ENCODE results near the gene TRIM49D1. TPM values are rescaled to one million over a fixed set of nuclear protein-coding genes. Genes with fewer than 3 reads are reported as not detected.
"Not testable (repeated sequence)": the region's sequence is repeated elsewhere in the genome, so short reads cannot be mapped to it uniquely, and the experiment has no call there.

TRIM49D1 gene, protein sequence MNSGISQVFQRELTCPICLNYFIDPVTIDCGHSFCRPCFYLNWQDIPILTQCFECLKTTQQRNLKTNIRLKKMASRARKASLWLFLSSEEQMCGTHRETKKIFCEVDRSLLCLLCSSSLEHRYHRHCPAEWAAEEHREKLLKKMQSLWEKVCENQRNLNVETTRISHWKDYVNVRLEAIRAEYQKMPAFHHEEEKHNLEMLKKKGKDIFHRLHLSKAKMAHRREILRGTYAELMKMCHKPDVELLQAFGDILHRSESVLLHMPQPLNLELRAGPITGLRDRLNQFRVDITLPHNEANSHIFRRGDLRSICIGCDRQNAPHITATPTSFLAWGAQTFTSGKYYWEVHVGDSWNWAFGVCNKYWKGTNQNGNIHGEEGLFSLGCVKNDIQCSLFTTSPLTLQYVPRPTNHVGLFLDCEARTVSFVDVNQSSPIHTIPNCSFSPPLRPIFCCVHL
- not detected for total RNA-seq

DNA sequence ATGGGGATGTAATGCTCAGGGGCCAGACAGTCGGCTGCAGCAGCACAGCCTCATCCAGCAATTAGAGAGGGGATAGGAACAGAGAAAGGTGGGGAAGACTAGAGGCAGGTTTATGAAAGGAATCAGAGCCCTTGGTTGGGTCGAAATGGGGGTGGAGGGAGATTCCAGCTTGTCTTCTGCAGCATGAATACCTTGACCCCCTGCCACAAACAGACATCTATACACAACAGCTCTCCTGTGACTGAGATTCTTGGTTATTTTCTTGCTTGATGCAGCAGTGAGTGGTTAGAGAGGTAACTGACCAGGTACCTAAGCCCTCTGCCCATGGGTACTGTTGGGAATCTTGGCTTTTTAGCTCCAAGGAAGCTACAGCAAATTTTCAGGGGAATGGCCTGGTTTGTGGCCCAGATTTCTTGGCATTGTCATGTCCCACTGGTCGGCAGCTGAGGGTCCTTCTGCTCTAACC, at the start of gene TRIM49D1:
TSS of gene TRIM49D1 (minus strand) at position 51 of the 466 bp plus-strand sequence. CDS start 4,535 bp downstream, outside the sequence.
- ATAC-seq: no peak

DNA sequence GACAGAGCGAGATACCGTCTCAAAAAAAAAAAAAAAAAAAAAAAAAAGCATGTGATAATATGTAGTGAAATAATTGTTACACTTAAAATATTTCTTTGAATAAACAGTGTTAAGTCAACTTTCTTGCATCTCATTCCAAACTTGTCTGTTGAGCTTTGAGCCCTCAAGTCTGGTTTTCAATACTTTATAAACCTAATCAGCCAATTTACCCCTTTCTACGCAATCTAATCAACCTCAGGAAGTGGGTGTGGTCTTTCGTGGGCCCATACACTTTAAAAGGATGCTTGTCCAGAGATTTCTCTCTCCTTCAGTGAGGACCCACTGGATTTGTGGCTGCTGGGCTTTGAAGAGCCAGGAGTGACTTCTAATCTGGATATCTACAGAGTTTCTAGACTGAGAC, 43.7 kb upstream of the TRIM49D1 start, which contains the start of gene TRIM64:
TSS of gene TRIM64 (plus strand) at position 301 of the 400 bp plus-strand sequence. CDS start 2,467 bp downstream, outside the sequence.
- ATAC-seq: not testable (repeated sequence)

More for the DNA sequence above, at the start of gene TRIM49D1:
- no peak for DNase-seq (ENCODE audit: low spot score)

DNA sequence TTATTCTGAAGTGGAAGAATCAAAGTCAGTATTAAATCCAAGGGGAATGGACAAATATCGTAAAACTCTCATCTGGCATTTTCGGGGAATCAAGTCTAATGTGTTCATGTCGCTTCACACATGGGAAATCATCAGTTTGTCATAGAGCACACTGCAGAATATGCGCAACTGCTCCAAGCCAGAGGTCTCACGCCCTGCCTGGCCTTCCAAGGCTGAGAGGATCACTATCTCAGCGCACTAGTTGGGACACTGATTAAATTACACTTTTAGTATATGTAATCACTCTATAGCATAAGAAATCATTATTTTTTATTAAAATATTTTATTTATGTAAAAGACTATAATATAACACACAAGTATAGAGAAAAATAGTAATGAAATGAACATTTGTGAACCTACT, 38.8 kb upstream of the TRIM49D1 start:
- not testable (repeated sequence) for DNase-seq (ENCODE audit: low spot score); ATAC-seq

More for the DNA sequence above, 43.7 kb upstream of the TRIM49D1 start, which contains the start of gene TRIM64:
- DNase-seq (ENCODE audit: low spot score): not testable (repeated sequence)

DNA sequence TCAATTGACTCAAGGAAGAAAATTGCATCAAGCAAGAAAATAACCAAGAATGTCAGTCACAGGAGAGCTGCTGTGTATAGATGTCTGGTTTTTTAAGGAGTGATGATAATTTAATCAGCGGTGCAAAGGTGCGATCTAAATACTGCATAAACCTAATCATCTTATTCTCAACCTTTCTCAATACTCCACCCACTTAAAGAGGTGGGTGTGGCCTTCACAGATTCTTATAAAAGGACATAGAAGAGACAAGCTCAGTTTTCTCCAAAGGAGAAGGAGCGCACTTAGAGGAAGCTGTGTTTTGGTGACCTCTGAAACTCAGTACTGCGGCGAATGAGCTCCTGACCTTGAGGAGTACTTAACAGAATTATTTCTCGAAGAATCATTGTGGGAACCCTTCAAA, 1.7 kb upstream of the TRIM49D1 start, which contains the start of gene TRIM49D2:
TSS of gene TRIM49D2 (plus strand) at position 301 of the 400 bp plus-strand sequence. CDS start 2,698 bp downstream, outside the sequence.
- not testable (repeated sequence) for DNase-seq (ENCODE audit: low spot score); ATAC-seq

DNA sequence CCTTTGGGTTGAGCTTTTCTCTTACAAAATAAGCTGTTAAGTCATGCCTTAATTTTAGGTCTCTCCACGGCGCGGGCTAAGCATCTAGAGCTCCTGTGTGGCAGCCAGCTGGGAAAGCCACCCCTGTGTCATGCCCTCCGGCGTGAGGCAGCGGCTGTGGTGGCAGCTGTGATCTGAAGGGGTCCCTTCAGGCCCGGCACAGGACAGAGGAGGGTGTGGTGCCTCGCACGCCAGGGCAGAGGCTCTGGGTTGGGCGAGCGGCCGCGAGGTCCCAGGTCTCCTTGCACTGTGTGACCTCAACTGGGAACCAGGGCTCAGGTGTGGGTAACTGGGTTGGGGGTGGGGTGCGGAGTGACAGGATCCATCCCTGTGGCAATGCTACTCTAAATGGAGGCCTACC, 21.2 kb downstream of the TRIM49D1 start:
- DNase-seq (ENCODE audit: low spot score); ATAC-seq: not testable (repeated sequence)

DNA sequence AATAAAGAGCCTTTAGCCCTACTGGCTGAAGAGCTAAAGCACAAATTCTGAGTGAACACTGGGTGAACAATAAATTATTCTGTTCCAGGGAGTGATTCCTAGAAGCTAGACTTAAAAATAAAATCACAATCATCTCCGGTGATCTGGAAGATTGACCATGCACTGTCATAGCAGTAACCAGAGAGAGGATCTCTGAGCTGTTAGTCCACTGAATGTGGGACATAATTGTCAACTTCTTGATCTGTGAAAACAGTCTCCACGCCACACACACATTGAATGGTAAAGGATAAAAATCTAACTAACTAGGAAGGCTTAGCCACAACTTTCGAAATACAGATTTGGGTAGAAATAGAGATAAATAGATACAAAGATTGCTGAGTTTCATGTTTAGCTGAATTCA, 28.8 kb downstream of the TRIM49D1 start:
- not testable (repeated sequence) for ATAC-seq; DNase-seq (ENCODE audit: low spot score)

DNA sequence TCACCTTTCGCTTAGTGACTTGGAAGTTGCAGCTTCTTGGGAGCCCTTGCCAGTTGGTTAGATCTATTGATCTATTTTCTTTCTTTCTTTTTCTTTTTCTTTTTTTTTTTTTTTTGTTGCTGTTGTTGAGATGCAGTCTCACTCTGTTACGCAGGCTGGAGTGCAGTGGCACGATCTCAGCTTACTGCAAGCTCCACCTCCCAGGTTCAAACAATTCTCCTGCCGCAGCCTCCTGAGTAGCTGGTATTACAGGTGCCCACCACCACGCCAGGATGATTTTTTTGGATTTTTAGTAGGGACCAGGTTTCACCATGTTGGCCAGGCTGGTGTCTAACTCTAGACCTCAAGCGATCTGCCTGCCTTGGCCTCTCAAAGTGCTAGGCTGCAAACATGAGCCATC, 44.5 kb downstream of the TRIM49D1 start:
- ATAC-seq; DNase-seq (ENCODE audit: low spot score): not testable (repeated sequence)

DNA sequence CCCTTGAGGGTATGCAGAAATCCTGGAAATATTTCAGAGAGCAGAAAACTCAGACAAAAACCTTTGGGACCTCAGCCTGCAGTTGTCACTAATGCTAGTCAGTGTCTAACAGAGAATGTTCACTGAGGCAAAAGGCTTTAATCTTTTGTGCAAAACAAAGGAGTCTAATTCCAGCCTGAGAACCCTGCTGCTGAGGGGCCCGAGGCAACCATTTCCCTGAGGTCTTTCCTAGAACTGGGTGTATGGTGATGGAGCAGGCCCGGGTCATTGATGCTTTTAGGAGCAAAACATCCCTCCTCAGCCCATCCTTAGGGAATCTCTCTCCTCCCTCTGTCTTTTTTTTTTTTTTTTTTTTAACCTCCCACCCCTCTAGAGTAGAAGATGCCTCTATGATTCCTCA, 49.5 kb downstream of the TRIM49D1 start:
- ATAC-seq: not testable (repeated sequence)

DNA sequence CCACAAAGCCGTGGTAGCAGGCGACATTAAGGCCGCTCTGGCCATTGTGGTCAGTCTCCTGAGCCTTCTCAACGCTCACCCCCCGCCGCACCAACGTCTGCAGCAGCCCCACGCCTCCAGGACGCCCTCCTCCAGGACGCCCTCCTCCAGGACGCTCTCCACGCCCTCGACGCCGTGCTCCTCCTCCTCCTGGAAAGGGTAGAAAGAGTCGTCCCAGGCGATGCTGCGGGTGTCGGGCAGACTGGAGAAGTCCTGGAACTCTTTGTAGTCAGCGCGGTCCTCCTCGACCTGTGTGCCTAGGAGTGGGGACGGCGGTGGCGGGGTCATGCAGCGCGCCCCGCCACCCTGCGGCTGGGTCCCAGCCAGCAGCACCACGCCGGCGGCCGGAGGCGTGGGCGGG, 56.8 kb downstream of the TRIM49D1 start:
- ATAC-seq; DNase-seq (ENCODE audit: low spot score): not testable (repeated sequence)

More for the DNA sequence above, 49.5 kb downstream of the TRIM49D1 start:
- not testable (repeated sequence) for DNase-seq (ENCODE audit: low spot score)

DNA sequence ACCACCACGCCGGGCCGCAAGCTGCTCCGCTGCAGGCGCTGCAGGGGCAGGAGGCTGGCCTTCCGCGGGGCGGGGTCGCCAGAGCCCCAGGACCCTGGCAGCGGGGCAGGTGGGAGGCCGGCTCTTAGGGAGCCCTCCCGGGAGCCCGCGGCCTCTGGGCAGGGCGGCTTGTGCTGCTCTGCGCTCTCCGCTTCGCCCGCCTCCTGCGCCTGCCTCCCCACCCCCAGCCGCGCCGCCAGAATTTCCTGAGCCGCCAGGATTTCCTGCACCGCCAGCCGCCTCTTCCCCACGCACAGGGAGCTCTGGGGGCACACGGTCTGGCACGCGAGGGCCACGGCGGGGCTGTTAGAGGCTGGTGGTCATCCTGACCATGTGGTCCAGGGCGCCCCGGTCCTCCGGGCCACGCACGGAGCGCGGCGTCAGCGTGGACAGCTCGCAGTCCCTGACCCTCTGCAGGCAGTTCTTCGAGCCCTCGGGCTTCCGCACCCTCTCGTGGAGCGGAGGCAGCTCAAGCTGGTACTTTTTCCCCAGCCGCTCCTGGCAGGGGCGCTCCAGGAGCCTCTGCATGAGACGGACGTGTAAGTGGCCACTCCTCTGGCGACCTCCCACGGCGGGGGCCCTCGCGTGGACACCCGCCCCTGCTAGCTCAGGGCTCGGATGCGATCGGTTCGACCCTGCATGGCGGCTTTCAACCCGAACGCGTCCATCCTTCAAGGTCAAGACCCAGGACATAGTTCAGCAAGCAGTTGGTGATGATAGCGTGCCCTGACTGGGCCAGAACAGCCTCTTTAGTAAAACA, 57.9 kb downstream of the TRIM49D1 start:
- DNase-seq (ENCODE audit: low spot score); ATAC-seq: not testable (repeated sequence)

Other genes with a start within 250 kb of the TRIM49D1 start
- gene TRIM77, start 211.9 kb downstream of the TRIM49D1 start, total RNA-seq: not detected
- gene TRIM49, start 113.7 kb downstream of the TRIM49D1 start, total RNA-seq: not detected
- not detected for gene TRIM64B, start 43.8 kb downstream of the TRIM49D1 start, total RNA-seq
- gene TRIM49D2, start 1.8 kb upstream of the TRIM49D1 start, total RNA-seq: not detected
- not detected for gene TRIM64, start 43.8 kb upstream of the TRIM49D1 start, total RNA-seq
- not detected for gene TRIM49C, start 108.9 kb upstream of the TRIM49D1 start, total RNA-seq
- gene UBTFL1, start 163.7 kb upstream of the TRIM49D1 start, total RNA-seq: not detected
- 0.25 TPM for gene NAALAD2, start 212.4 kb upstream of the TRIM49D1 start, total RNA-seq